Measurements from ENCODE around the gene OR10K2.

GRCh38 chr1:158458263-158458662 lies 32.2 kb upstream of the OR10K2 start:
- TF ChIP-seq, protein P1, sequence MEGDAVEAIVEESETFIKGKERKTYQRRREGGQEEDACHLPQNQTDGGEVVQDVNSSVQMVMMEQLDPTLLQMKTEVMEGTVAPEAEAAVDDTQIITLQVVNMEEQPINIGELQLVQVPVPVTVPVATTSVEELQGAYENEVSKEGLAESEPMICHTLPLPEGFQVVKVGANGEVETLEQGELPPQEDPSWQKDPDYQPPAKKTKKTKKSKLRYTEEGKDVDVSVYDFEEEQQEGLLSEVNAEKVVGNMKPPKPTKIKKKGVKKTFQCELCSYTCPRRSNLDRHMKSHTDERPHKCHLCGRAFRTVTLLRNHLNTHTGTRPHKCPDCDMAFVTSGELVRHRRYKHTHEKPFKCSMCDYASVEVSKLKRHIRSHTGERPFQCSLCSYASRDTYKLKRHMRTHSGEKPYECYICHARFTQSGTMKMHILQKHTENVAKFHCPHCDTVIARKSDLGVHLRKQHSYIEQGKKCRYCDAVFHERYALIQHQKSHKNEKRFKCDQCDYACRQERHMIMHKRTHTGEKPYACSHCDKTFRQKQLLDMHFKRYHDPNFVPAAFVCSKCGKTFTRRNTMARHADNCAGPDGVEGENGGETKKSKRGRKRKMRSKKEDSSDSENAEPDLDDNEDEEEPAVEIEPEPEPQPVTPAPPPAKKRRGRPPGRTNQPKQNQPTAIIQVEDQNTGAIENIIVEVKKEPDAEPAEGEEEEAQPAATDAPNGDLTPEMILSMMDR (IDR thresholded peaks at IDR 0.05) = no peak
- no peak for TF ChIP-seq POLR2A (IDR thresholded peaks at IDR 0.05)
